ENCODE data around the gene PNMA8B. TPM values are rescaled to one million over a fixed set of nuclear protein-coding genes. Genes with fewer than 3 reads are reported as not detected.
A peak's percentile ranks its signal among the peaks of the same experiment; 100 is the strongest.

The PNMA8B gene
- total RNA-seq, 1 experiment from 2014 or later: 1.5 TPM

GRCh38 chr19:46494146-46494940, 1.3 kb downstream of the PNMA8B start:
- Histone ChIP-seq H3K18ac (ENCODE audit: insufficient read length, low read depth, low read length) (no peak overlapping the region), H3K9me3 (ENCODE audit: control insufficient read depth, low read depth, low read length) (no peaks in the 10 kb centered on the region), H3K4me2 (ENCODE audit: insufficient read depth, insufficient read length, low read length) (peak overlapping the region; percentile 3), H3K27ac (ENCODE audit: insufficient read length, low read depth, low read length) (no peak overlapping the region), H2BK20ac (ENCODE audit: low read depth, low read length, poor library complexity, severe bottlenecking) (no peak overlapping the region), H3K4ac (ENCODE audit: low read depth, low read length) (no peak overlapping the region), H3K4me1 (ENCODE audit: insufficient read depth, low read length) (no peaks in the 10 kb centered on the region), H3K23ac (ENCODE audit: insufficient read length, low read depth, low read length) (no peak overlapping the region), H3T11ph (ENCODE audit: low read length) (no peak overlapping the region), H3K9ac (ENCODE audit: extremely low read depth, insufficient read length, low read length) (no peak overlapping the region), H2BK12ac (ENCODE audit: insufficient read length, low read depth, low read length) (no peak overlapping the region), H4K20me1 (ENCODE audit: control insufficient read depth, insufficient read depth, insufficient read length) (no peaks in the 10 kb centered on the region), H2AK5ac (ENCODE audit: insufficient read length, low read length) (no peak overlapping the region), H2BK5ac (ENCODE audit: insufficient read length, low read length) (no peak overlapping the region), H2BK120ac (ENCODE audit: low read depth, low read length, poor library complexity, severe bottlenecking) (no peak overlapping the region), H3K56ac (ENCODE audit: insufficient read length, low read depth, low read length) (no peak overlapping the region), H3K23me2 (ENCODE audit: insufficient read length, low read depth, low read length, poor library complexity, severe bottlenecking) (peaks cover 11% of the 10 kb centered on the region), H3K14ac (ENCODE audit: insufficient read depth, low read length) (no peak overlapping the region), H3K79me2 (ENCODE audit: insufficient read depth, low read length) (no peaks in the 10 kb centered on the region), H4K91ac (ENCODE audit: insufficient read length, low read depth, low read length) (no peak overlapping the region), H2BK15ac (ENCODE audit: low read depth, low read length) (no peak overlapping the region), H2AFZ (ENCODE audit: low read length) (no peak overlapping the region), H4K8ac (replicated peaks; ENCODE audit: insufficient read length, low read depth, low read length) (no peak overlapping the region), H3K27me3 (ENCODE audit: insufficient read depth, low read length) (no peaks in the 10 kb centered on the region; the same call in 1 of the 2 replicates), H3K79me1 (ENCODE audit: insufficient read depth, low read depth, low read length, poor library complexity, severe bottlenecking) (no peaks in the 10 kb centered on the region), H4K5ac (ENCODE audit: insufficient read length, low read depth, low read length) (no peak overlapping the region)
- peak overlapping the region; percentile 22 to 50; a peak in 4 of 5 replicates for H3K4me3 Mint-ChIP-seq
- no peak for TF ChIP-seq CTCF (conservative IDR thresholded peaks at IDR 0.05)
- no peak overlapping the region for H3K27ac Mint-ChIP-seq
- H3K4me1 Mint-ChIP-seq: peaks cover 7 to 33% of the 10 kb centered on the region in 2 experiments
- peaks cover 0 to 2% of the 10 kb centered on the region in 2 experiments; a peak in 1 of 5 replicates for H3K9me3 Mint-ChIP-seq
- no CpG with 5 or more reads among the region's 67 CpGs for WGBS (ENCODE audit: extremely low coverage, insufficient read length, low lambda C conversion rate)
- peaks cover 45% of the 10 kb centered on the region for H3K27me3 Mint-ChIP-seq (ENCODE audit: low read depth)
- no peak for DNase-seq
- H3K36me3 Mint-ChIP-seq (ENCODE audit: insufficient read depth in 1 of 3, low read depth in 3 of 3): peaks cover 0 to 7% (median 3%) of the 10 kb centered on the region in 3 experiments; a peak in 3 of 7 replicates
